Stimulated activated CD4-positive, alpha-beta T cell treated with anti-CD3 and anti-CD28 coated beads, Interleukin-1b, Interleukin-23, amount 100 ng/mL, for 4 hours (primary cell): ENCODE data around the gene RPS6KB2.
"Not testable (repeated sequence)": the region's sequence is repeated elsewhere in the genome, so short reads cannot be mapped to it uniquely, and the experiment has no call there.

Source experiments
- DNase-seq, 2 donors: peaks; one replicate each; pipeline ENCODE4 v3.0.0-alpha.2; 2020; ENCODE audit warnings: low read depth in 2 of 2

RPS6KB2 gene

GRCh38 chr11:67397986-67398660 lies 30.2 kb upstream of the RPS6KB2 start:
- DNase-seq = no peak

GRCh38 chr11:67398661-67399563 lies 29.4 kb upstream of the RPS6KB2 start:
- no peak for DNase-seq

GRCh38 chr11:67400251-67400941 lies 27.9 kb upstream of the RPS6KB2 start:
- DNase-seq = no peak

- no peak for DNase-seq
These were observed 27.3 kb upstream of the RPS6KB2 start for GRCh38 chr11:67400942-67401494.

GRCh38 chr11:67401495-67402191 lies 26.7 kb upstream of the RPS6KB2 start, which contains the start of gene PPP1CA:
PPP1CA (minus strand) TSS chr11:67401858; CDS start chr11:67401782, 76 bp downstream.
- DNase-seq = peak; percentile 92 to 94

- not testable (repeated sequence) for DNase-seq
These were observed 26.0 kb upstream of the RPS6KB2 start for GRCh38 chr11:67402192-67402839.

GRCh38 chr11:67403085-67403484 lies 25.2 kb upstream of the RPS6KB2 start:
- not testable (repeated sequence) for DNase-seq

GRCh38 chr11:67404515-67405195 lies 23.6 kb upstream of the RPS6KB2 start:
- DNase-seq = peak in 1 of 2 donors; percentile 44

- no peak for DNase-seq
These were observed 23.1 kb upstream of the RPS6KB2 start for GRCh38 chr11:67405196-67405567.

- no peak for DNase-seq
These were observed 22.5 kb upstream of the RPS6KB2 start for GRCh38 chr11:67405688-67406339.

- DNase-seq = no peak
These were observed 21.8 kb upstream of the RPS6KB2 start for GRCh38 chr11:67406420-67406968.

- DNase-seq = no peak
These were observed 21.2 kb upstream of the RPS6KB2 start for GRCh38 chr11:67406969-67407687.

GRCh38 chr11:67407688-67408163 lies 20.6 kb upstream of the RPS6KB2 start:
- DNase-seq = no peak

GRCh38 chr11:67408437-67409200 lies 19.7 kb upstream of the RPS6KB2 start:
- no peak for DNase-seq

GRCh38 chr11:67409261-67409666 lies 19.0 kb upstream of the RPS6KB2 start:
- DNase-seq = no peak

- no peak for DNase-seq
These were observed 18.4 kb upstream of the RPS6KB2 start for GRCh38 chr11:67409781-67410368.

- DNase-seq = no peak
These were observed 17.9 kb upstream of the RPS6KB2 start for GRCh38 chr11:67410369-67410831.
